GM18951 (cell line): Measurements from ENCODE around the gene PGP.
"Not testable (repeated sequence)": the region's sequence is repeated elsewhere in the genome, so short reads cannot be mapped to it uniquely, and the experiment has no call there.

Experiments
- POLR2A ChIP-seq: IDR thresholded peaks from 4 replicates; pipeline ENCODE4 v1.6.1; 2011; ENCODE audit warnings: mild to moderate bottlenecking; ENCODE audit not compliant: insufficient read length, insufficient read depth; ENCODE audit errors: extremely low read depth
- in situ Hi-C: fragments of 300-500 bp; cut with MboI; formaldehyde crosslinking; loops from one replicate; pipeline ENCODE4 v1.12.0; 2022; ENCODE audit warnings: low sequenced_read_pairs, mixed read lengths, inconsistent platforms; ENCODE audit not compliant: unreplicated experiment

The PGP gene

DNA sequence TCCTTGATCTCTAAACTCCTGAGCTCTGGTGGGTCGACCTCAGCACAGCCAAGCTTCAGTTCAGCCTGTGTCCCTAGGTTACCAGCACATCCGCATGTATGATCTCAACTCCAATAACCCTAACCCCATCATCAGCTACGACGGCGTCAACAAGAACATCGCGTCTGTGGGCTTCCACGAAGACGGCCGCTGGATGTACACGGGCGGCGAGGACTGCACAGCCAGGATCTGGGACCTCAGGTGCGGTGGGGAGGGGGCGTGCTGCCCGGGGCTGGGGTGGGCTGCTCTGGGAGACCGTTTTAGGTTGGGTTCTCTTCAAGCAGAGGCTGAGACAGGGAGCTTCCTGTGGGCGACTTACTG is 8.2 kb downstream of the PGP start:
- in situ Hi-C loops: no loop called here
- TF ChIP-seq POLR2A: no peak

- TF ChIP-seq POLR2A: no peak
- in situ Hi-C loops: no loop called here
Measured at GRCh38 chr16:2205967-2206313, 8.7 kb downstream of the PGP start.

- TF ChIP-seq POLR2A: peak; percentile 96
- in situ Hi-C loops: no loop called here
Measured at GRCh38 chr16:2205104-2205966, 9.3 kb downstream of the PGP start, which contains the start of gene MLST8. Gene MLST8, plus strand, starts transcription at chr16:2205454. Its CDS starts 632 bp downstream, at chr16:2206086.

DNA sequence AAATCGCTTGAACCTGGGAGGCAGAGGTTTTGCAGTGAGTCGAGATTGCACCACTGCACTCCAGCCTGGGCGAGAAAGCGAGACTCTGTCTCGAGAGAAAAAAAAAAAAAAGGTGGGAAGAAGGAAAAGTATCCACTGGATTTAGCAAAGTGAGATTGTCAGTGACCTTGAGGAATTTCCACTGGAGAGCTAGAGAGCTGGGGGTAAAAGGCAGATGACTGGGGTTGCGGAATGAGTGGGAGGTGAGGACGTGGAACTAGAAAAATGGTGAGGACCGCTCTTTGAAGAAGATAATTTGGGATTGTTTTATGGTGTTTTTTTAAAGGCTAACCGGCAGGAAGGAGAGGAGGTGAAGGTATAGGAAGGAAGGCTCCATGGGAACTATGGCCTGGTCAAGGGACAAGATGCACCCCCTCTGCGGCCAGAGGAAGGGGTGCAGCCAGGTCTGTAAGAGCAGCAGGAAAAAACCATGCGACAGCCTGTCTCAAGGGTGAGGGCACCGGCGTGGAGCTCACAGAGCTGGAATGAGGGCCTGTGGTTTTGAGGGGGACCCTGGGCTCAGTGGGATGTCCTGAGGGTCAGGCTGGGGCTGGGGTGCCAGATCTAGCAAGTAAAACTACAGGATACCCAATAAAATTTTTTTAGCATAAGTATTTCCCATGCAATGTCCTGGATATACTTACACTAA is 10.1 kb downstream of the PGP start:
- in situ Hi-C loops: no loop called here
- TF ChIP-seq POLR2A: no peak

GRCh38 chr16:2203119-2203688 is 11.4 kb downstream of the PGP start:
- in situ Hi-C loops: not testable (repeated sequence)

DNA sequence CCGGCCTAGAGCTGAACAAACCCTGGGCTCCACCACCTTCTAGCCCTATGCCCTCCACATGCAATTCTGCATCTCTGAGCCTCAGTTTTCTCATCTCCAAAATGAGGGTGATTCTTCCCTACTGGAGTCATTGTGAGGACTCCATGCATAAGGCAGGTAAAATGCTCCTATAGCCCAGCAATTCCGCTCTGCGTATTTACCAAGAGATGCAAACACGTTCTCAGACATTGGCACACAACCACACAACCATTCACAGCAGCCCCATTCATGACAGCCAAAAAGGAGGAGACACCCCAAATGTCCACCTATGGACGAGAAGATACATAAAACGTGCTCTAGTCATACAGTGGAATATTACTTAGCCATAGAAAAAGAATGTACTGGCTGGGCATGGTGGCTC is 14.3 kb downstream of the PGP start:
- in situ Hi-C loops: no loop called here
- TF ChIP-seq POLR2A: no peak

GRCh38 chr16:2199621-2200139 is 15.0 kb downstream of the PGP start:
- in situ Hi-C loops: no loop called here
- TF ChIP-seq POLR2A: no peak

- in situ Hi-C loops: no loop called here
Measured at GRCh38 chr16:2199095-2199494, 15.5 kb downstream of the PGP start.

GRCh38 chr16:2198283-2198682 is 16.4 kb downstream of the PGP start:
- in situ Hi-C loops: no loop called here
- TF ChIP-seq POLR2A: no peak

More at GRCh38 chr16:2199095-2199494, 15.5 kb downstream of the PGP start:
- no peak for TF ChIP-seq POLR2A

DNA sequence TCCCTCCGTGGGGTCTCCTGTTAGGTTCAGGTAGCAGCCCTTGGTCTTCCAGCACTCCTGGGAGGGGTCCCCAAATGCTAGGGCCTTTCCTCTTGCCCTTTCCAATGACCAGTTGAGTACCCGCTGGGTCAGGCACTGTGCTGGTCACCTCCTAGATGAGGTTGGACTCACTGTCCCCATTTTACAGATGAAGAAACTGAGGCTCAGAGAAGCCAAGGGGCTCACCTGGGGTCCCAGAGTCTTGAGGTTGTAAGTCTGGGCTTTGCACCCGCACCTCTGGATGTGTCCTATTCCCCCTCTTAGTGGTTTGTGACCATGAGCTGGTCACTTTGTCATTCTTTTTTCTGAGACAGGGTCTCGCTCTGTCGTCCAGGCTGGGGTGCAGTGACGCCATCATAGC is 16.9 kb downstream of the PGP start:
- no peak for TF ChIP-seq POLR2A
- in situ Hi-C loops: no loop called here

DNA sequence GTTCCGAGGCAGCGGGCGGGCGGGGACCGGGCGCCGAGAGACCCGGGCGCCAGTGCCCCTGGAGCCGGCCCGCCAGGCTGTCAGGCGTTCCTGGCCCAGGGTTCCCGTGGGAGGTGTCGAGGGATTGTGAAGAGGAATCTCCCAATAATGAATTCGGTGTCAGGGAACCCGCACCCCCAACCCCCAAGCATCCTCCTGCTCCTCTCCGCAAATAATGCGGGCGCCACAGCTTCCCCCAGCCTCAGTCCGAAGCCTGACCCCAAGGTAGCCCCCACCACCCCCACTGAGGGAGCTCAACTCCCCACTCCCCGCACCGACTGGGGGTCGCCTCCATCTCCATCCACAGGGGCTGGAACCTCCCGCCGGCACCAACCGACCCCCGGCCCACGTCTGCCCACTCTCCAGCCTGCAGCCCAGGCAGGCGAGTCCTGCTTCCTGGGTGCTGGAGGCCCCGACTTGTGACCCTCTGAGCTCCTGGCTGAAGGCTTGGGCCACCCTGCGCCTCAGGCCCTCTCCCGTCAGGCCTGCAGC is 17.6 kb downstream of the PGP start:
- in situ Hi-C loops: no loop called here
- TF ChIP-seq POLR2A: no peak

DNA sequence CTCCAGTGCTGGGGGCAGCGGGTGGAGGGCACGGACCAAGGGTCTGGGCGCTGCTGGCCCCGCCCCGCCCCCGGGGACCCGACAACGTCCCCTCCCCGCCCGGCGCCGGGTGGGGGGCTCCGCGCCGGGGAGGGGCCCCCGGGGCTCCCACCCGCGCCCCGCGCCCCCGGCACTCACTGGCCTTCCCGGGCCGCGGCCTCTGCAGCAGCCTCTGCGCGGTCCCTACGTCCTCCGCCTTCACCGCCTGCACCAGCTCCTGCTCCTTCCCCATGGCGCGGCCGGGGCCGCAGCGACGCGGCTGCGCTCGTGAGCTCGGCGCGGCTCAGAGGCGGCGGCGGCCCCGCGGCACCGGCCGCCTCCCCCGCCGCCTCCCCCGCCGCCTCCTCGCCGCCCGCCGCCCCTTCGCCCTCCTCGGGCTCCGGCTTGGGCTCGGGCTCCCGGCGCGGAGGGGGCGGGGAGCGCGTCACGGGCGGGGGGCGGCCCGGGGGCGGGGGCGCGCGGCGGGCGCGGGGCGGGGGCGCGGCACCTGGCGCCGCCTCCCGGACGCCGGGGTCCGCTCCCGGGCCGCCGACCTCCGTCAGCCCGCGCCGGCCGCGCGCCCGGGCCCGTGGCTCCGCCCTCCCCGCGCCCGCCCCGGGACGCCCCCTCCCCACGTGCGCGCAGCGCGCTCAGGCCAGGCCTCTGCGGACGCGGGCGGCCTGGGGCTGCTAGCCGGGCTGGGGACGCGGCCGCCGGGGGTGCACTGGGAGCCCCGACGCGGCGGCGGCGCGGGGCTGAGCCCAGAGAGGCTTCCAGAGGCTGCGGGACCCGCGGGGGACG is 18.3 kb downstream of the PGP start, which contains the start of gene CASKIN1:
CASKIN1 (minus strand) TSS at position 444 of the 819 bp plus-strand sequence; CDS start at position 271, 173 bp downstream.
- no peak for TF ChIP-seq POLR2A

More for the DNA sequence above, 18.3 kb downstream of the PGP start, which contains the start of gene CASKIN1:
- in situ Hi-C loops: no loop called here
